SK-N-SH (cell line): ENCODE data around the gene FIBIN. TPM values are rescaled to one million over a fixed set of nuclear protein-coding genes. Genes with fewer than 3 reads are reported as not detected.

Experiments used
- CTCF ChIA-PET: fragments of 300-600, 350-600 bp; formaldehyde crosslinking; extraction: SDS; loops from one replicate; lab custom pipeline; 2021; lab: Yijun Ruan, JAX
- POLR2A ChIA-PET: fragments of 350-600 bp; sonication (Branson Sonifier 250); formaldehyde crosslinking; extraction: SDS; loops from one replicate; lab custom pipeline; 2020; ENCODE audit warnings: antibody characterized with exemption, inconsistent platforms; lab: Yijun Ruan, JAX
- DNase-seq: peaks from one replicate; pipeline ENCODE4 v3.0.0; 2012
- H2AFZ ChIP-seq: fragments of 200-600 bp; sonication (generic); 2 replicates; pipeline ENCODE4 v1.8.1; 2016; ENCODE audit warnings: antibody characterized with exemption, mild to moderate bottlenecking, low read depth
- H3F3A ChIP-seq: fragments of 200-600 bp; sonication (generic); replicated peaks from 2 replicates; pipeline ENCODE3; 2016; ENCODE audit warnings: antibody characterized with exemption, mild to moderate bottlenecking; ENCODE audit not compliant: insufficient read depth
- H3K27ac ChIP-seq, 2 experiments: fragments of 200-500 bp in 1 of 2; fragments of 200-600 bp in 1 of 2; sonication (Bioruptor generic) in 1 of 2; sonication (generic), shearing (Covaris generic) in 1 of 2; 2 replicates each; pipeline versions ENCODE4 v1.5.1 to v1.6.1; 2014 to 2016; ENCODE audit warnings: low read depth in 2 of 2, inconsistent platforms in 1 of 2, low read length in 1 of 2, mild to moderate bottlenecking in 1 of 2, mixed read lengths in 1 of 2
- H3K27me3 ChIP-seq: fragments of 200-600 bp; sonication (generic), shearing (Covaris generic); 2 replicates; pipeline ENCODE4 v1.6.1; 2016; ENCODE audit warnings: mixed run types; ENCODE audit not compliant: insufficient read depth
- H3K36me3 ChIP-seq, 2 experiments: fragments of 200-500 bp in 1 of 2; fragments of 200-600 bp in 1 of 2; sonication (Bioruptor generic) in 1 of 2; sonication (generic) in 1 of 2; replicated peaks in 1 of 2; 2 replicates each; pipeline versions ENCODE3 to v1.5.1; 2014 to 2016; ENCODE audit warnings: low read length in 1 of 2, mild to moderate bottlenecking in 1 of 2; ENCODE audit not compliant: insufficient read depth in 2 of 2, control insufficient read depth in 1 of 2
- H3K4me1 ChIP-seq, 2 experiments: fragments of 200-500 bp in 1 of 2; fragments of 200-600 bp in 1 of 2; sonication (Bioruptor generic) in 1 of 2; sonication (generic), shearing (Covaris generic) in 1 of 2; 2 replicates each; pipeline versions ENCODE4 v1.5.1 to v1.6.1; 2014 to 2016; ENCODE audit warnings: low read depth in 1 of 2, low read length in 1 of 2, mixed run types in 1 of 2; ENCODE audit not compliant: insufficient read depth in 2 of 2, control insufficient read depth in 1 of 2
- H3K4me2 ChIP-seq: fragments of 200-600 bp; sonication (generic), shearing (Covaris generic); 2 replicates; pipeline ENCODE4 v1.6.1; 2017; ENCODE audit warnings: mixed run types
- H3K4me3 ChIP-seq, 2 experiments: fragments of 200-500 bp in 1 of 2; fragments of 200-600 bp in 1 of 2; sonication (Bioruptor generic) in 1 of 2; sonication (generic), shearing (Covaris generic) in 1 of 2; 2 replicates each; pipeline versions ENCODE4 v1.5.1 to v1.8.1; 2014 to 2016; ENCODE audit warnings: low read depth in 2 of 2, inconsistent platforms in 1 of 2, low read length in 1 of 2, mild to moderate bottlenecking in 1 of 2, mixed read lengths in 1 of 2, moderate library complexity in 1 of 2
- H3K79me2 ChIP-seq: fragments of 200-600 bp; sonication (generic); 2 replicates; pipeline ENCODE4 v1.8.1; 2017; ENCODE audit warnings: mild to moderate bottlenecking; ENCODE audit not compliant: insufficient read depth
- H3K9ac ChIP-seq: fragments of 200-600 bp; sonication (generic); 2 replicates; pipeline ENCODE4 v1.6.1; 2017; ENCODE audit warnings: mixed run types
- H3K9me2 ChIP-seq: fragments of 200-600 bp; sonication (generic); 2 replicates; pipeline ENCODE4 v1.6.1; 2017; ENCODE audit warnings: mixed run types
- H3K9me3 ChIP-seq: fragments of 200-600 bp; sonication (generic); 2 replicates; pipeline ENCODE4 v1.6.1; 2017; ENCODE audit warnings: mixed run types, mild to moderate bottlenecking, moderate library complexity
- H4K20me1 ChIP-seq: fragments of 200-600 bp; sonication (generic); 2 replicates; pipeline ENCODE4 v1.6.1; 2017; ENCODE audit warnings: mild to moderate bottlenecking, mixed run types; ENCODE audit not compliant: insufficient read depth
- CHD2 ChIP-seq: fragments of 150-350 bp; IDR thresholded peaks from 2 replicates; pipeline ENCODE4 v1.6.1; 2018; ENCODE audit warnings: low read length; ENCODE audit not compliant: partially characterized antibody
- ELF1 ChIP-seq: IDR thresholded peaks from 2 replicates; pipeline ENCODE4 v1.4.0; 2012
- EP300 ChIP-seq, 2 experiments: IDR thresholded peaks; 2 replicates each; pipeline versions ENCODE4 v1.4.0 to v1.6.1; 2012; ENCODE audit warnings: borderline replicate concordance in 1 of 2, low read depth in 1 of 2, low read length in 1 of 2
- EZH2phosphoT487 ChIP-seq: fragments of 200-600 bp; sonication (generic); IDR thresholded peaks from 2 replicates; pipeline ENCODE4 v1.6.1; 2017; ENCODE audit warnings: low read depth, mixed run types, mild to moderate bottlenecking, antibody characterized with exemption, moderate library complexity, borderline replicate concordance
- FOSL2 ChIP-seq: IDR thresholded peaks from 2 replicates; pipeline ENCODE4 v1.4.0; 2012; ENCODE audit warnings: low read depth, mild to moderate bottlenecking, moderate library complexity, borderline replicate concordance
- FOXM1 ChIP-seq: IDR thresholded peaks from 2 replicates; pipeline ENCODE4 v1.4.0; 2012; ENCODE audit warnings: low read depth, mild to moderate bottlenecking
- GABPA ChIP-seq: IDR thresholded peaks from 2 replicates; pipeline ENCODE4 v1.4.0; 2012; ENCODE audit warnings: low read depth, mild to moderate bottlenecking
- GATA2 ChIP-seq: sonication (generic); formaldehyde crosslinking; IDR thresholded peaks from 2 replicates; pipeline ENCODE4 v1.5.0; 2020; ENCODE audit warnings: mild to moderate bottlenecking, missing genetic modification reagents
- JUND ChIP-seq: IDR thresholded peaks from 2 replicates; pipeline ENCODE4 v1.4.0; 2012
- MEF2A ChIP-seq: IDR thresholded peaks from 2 replicates; pipeline ENCODE4 v1.4.0; 2012; ENCODE audit warnings: low read depth, borderline replicate concordance
- POLR2AphosphoS5 ChIP-seq: IDR thresholded peaks from 2 replicates; pipeline ENCODE4 v1.6.1; 2012; ENCODE audit warnings: low read depth, low read length
- RAD21 ChIP-seq: IDR thresholded peaks from 2 replicates; pipeline ENCODE4 v1.6.1; 2012; ENCODE audit warnings: mild to moderate bottlenecking, low read length
- RCOR1 ChIP-seq: fragments of 150-350 bp; IDR thresholded peaks from 2 replicates; pipeline ENCODE4 v1.6.1; 2017; ENCODE audit warnings: antibody characterized with exemption, low read length
- RFX5 ChIP-seq: IDR thresholded peaks from 2 replicates; pipeline ENCODE4 v1.6.1; 2012; ENCODE audit warnings: mild to moderate bottlenecking, improper control_type of control experiment, low read length
- RXRA ChIP-seq: IDR thresholded peaks from 2 replicates; pipeline ENCODE4 v1.4.0; 2012; ENCODE audit warnings: low read depth, mild to moderate bottlenecking, borderline replicate concordance
- SIN3A ChIP-seq: IDR thresholded peaks from 2 replicates; pipeline ENCODE4 v1.6.1; 2012; ENCODE audit warnings: low read depth, mild to moderate bottlenecking, low read length, moderate library complexity, borderline replicate concordance
- SMC3 ChIP-seq: IDR thresholded peaks from 2 replicates; pipeline ENCODE4 v1.6.1; 2012; ENCODE audit warnings: low read depth, low read length, improper control_type of control experiment
- TCF12 ChIP-seq: IDR thresholded peaks from 2 replicates; pipeline ENCODE4 v1.4.0; 2012
- TEAD4 ChIP-seq: IDR thresholded peaks from 2 replicates; pipeline ENCODE4 v1.4.0; 2012; ENCODE audit warnings: mild to moderate bottlenecking, borderline replicate concordance; ENCODE audit not compliant: insufficient read depth
- WGBS: methylation state at CpG from one replicate; pipeline ENCODE4 v1.1.6; 2017; ENCODE audit warnings: low lambda C conversion rate; 5-methylcytosine and 5-hydroxymethylcytosine counted together
- polyA plus RNA-seq, 3 experiments: library from polyadenylated mRNA; depleted of rRNA; stranded (reverse); fragments of >200 nt; gene quantifications; 2 replicates each; pipeline ENCODE4 v1.2.3, GENCODE V29; 2012
- TF ChIP-seq, protein P1 (sequence below): IDR thresholded peaks from 2 replicates; pipeline ENCODE4 v1.4.0; 2012; ENCODE audit warnings: low read depth, borderline replicate concordance
- TF ChIP-seq, protein P2 (sequence below): fragments of 150-350 bp; IDR thresholded peaks from 2 replicates; pipeline ENCODE4 v1.6.1; 2016; ENCODE audit warnings: mild to moderate bottlenecking, low read depth, low read length
- TF ChIP-seq, protein P3 (sequence below): IDR thresholded peaks from 2 replicates; pipeline ENCODE4 v1.4.0; 2012; ENCODE audit warnings: low read depth
- TF ChIP-seq, protein P4 (sequence below): fragments of 200-600 bp; sonication (generic); IDR thresholded peaks from 2 replicates; pipeline ENCODE4 v1.6.1; 2017; ENCODE audit warnings: antibody characterized with exemption, mild to moderate bottlenecking, moderate library complexity

Gene FIBIN
- polyA plus RNA-seq, 1 of the 3 experiments (the other 2 are of a cell fraction) = 0.66 TPM

DNA sequence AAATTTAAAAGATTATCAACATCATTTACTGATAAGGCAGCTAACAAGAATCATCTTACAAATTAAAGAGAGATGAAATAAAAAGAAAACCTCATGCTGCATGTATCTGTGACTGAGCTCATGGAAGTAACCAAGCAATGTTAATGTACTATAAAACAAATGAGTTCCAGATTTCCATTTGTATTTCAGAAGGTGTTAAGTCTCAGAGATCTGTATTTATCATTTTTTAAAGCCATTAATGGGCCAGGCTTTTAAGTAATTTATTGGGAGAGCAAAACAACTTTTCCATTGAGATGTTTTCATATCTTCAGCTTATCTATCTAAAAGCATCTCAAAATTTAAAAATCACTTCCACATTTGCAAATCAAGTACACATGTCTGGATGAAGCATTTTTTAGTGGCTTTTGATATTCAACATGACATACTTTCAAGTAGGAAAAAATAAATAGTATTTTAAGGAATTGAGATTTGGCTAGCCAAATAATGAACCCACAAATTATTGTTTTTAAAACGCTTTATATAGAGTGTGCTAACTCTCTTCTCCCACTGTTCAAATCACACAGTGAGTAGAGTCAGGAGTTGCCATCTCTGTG is 28.8 kb downstream of the FIBIN start:
- H3K36me3 ChIP-seq = no peaks in the 10 kb centered on the region
- H3K9me2 ChIP-seq = no peaks in the 10 kb centered on the region
- peak; percentile 29 for DNase-seq
- peak overlapping the region; percentile 13 to 79; a peak in 3 of 4 replicates for H3K27ac ChIP-seq
- no peaks in the 10 kb centered on the region for H3F3A ChIP-seq
- H3K4me2 ChIP-seq = no peak overlapping the region
- ChIA-PET CTCF (interaction anchor here (1.4 to 1.5 kb wide), 2 partner anchors 136 to 476 kb away, joined by 4 to 5 read pairs; no protein-coding TSS in a partner anchor), POLR2A (no interaction called here)
- H2AFZ ChIP-seq = no peak overlapping the region
- 8% methylated on average over 1 of the region's 1 CpG for WGBS
- peaks cover 4 to 12% of the 10 kb centered on the region in 2 experiments; a peak in 3 of 4 replicates for H3K4me1 ChIP-seq
- no peaks in the 10 kb centered on the region for H3K27me3 ChIP-seq
- H3K9ac ChIP-seq = no peak overlapping the region
- H3K4me3 ChIP-seq = no peak overlapping the region
- no peaks in the 10 kb centered on the region for H3K9me3 ChIP-seq
- no peaks in the 10 kb centered on the region for H4K20me1 ChIP-seq
- TF ChIP-seq, protein P1, sequence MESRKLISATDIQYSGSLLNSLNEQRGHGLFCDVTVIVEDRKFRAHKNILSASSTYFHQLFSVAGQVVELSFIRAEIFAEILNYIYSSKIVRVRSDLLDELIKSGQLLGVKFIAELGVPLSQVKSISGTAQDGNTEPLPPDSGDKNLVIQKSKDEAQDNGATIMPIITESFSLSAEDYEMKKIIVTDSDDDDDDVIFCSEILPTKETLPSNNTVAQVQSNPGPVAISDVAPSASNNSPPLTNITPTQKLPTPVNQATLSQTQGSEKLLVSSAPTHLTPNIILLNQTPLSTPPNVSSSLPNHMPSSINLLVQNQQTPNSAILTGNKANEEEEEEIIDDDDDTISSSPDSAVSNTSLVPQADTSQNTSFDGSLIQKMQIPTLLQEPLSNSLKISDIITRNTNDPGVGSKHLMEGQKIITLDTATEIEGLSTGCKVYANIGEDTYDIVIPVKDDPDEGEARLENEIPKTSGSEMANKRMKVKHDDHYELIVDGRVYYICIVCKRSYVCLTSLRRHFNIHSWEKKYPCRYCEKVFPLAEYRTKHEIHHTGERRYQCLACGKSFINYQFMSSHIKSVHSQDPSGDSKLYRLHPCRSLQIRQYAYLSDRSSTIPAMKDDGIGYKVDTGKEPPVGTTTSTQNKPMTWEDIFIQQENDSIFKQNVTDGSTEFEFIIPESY = no peak
- TF ChIP-seq RFX5 (no peak), RCOR1 (peak; percentile 64; the same call in 1 of the 2 replicates), FOXM1 (0 out of 2 replicates have a peak, but pooled peaks have one; percentile 46), TCF12 (peak; percentile 65), GATA2 (CRISPR knock-in tag) (peak; percentile 59), POLR2AphosphoS5 (peak; percentile 42; the same call in 1 of the 2 replicates), FOSL2 (no peak), RXRA (no peak), EZH2phosphoT487 (no peak), MEF2A (no peak), CHD2 (peak; percentile 9), EP300 (IDR thresholded peaks at IDR 0.05; ENCODE audit: borderline replicate concordance in 1 of 2, low read depth in 1 of 2, low read length in 1 of 2) (peak; percentile 7 to 83; a peak in 3 of 4 replicates), RAD21 (peak; percentile 1; the same call in 1 of the 2 replicates), SIN3A (no peak), TEAD4 (peak; percentile 59; the same call in 1 of the 2 replicates), SMC3 (no peak), JUND (no peak), ELF1 (no peak), GABPA (no peak)
- TF ChIP-seq, protein P2, sequence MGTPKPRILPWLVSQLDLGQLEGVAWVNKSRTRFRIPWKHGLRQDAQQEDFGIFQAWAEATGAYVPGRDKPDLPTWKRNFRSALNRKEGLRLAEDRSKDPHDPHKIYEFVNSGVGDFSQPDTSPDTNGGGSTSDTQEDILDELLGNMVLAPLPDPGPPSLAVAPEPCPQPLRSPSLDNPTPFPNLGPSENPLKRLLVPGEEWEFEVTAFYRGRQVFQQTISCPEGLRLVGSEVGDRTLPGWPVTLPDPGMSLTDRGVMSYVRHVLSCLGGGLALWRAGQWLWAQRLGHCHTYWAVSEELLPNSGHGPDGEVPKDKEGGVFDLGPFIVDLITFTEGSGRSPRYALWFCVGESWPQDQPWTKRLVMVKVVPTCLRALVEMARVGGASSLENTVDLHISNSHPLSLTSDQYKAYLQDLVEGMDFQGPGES = no peak
- TF ChIP-seq, protein P3, sequence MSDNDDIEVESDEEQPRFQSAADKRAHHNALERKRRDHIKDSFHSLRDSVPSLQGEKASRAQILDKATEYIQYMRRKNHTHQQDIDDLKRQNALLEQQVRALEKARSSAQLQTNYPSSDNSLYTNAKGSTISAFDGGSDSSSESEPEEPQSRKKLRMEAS = no peak
- TF ChIP-seq, protein P4, sequence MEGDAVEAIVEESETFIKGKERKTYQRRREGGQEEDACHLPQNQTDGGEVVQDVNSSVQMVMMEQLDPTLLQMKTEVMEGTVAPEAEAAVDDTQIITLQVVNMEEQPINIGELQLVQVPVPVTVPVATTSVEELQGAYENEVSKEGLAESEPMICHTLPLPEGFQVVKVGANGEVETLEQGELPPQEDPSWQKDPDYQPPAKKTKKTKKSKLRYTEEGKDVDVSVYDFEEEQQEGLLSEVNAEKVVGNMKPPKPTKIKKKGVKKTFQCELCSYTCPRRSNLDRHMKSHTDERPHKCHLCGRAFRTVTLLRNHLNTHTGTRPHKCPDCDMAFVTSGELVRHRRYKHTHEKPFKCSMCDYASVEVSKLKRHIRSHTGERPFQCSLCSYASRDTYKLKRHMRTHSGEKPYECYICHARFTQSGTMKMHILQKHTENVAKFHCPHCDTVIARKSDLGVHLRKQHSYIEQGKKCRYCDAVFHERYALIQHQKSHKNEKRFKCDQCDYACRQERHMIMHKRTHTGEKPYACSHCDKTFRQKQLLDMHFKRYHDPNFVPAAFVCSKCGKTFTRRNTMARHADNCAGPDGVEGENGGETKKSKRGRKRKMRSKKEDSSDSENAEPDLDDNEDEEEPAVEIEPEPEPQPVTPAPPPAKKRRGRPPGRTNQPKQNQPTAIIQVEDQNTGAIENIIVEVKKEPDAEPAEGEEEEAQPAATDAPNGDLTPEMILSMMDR = no peak
- H3K79me2 ChIP-seq = no peaks in the 10 kb centered on the region
